Keratinocyte (primary cell): ENCODE measurements around the gene CTXND1. TPM values are rescaled to one million over a fixed set of nuclear protein-coding genes. Genes with fewer than 3 reads are reported as not detected.
A peak's percentile ranks its signal among the peaks of the same experiment; 100 is the strongest.

Source experiments
- DNase-seq: peaks from one replicate; pipeline ENCODE4 v3.0.0-alpha.2; 2011; ENCODE audit warnings: low read depth, missing footprints, low spot score
- FAIRE-seq: peaks from 2 replicates; lab custom pipeline; 2011; peaks lifted over from hg19 to GRCh38; lab: Jason Lieb, UNC
- H2AFZ ChIP-seq: 2 replicates; pipeline ENCODE4 v1.6.0; 2012; ENCODE audit warnings: low read length, control low read depth, inconsistent platforms; ENCODE audit not compliant: control insufficient read depth
- H3K27ac ChIP-seq: 2 replicates; pipeline ENCODE4 v1.5.1; 2011; ENCODE audit warnings: low read length; ENCODE audit not compliant: control insufficient read depth, insufficient read depth
- H3K27me3 ChIP-seq: 3 replicates; pipeline ENCODE4 v1.6.0; 2011; ENCODE audit warnings: low read length; ENCODE audit not compliant: control insufficient read depth, insufficient read depth; ENCODE audit errors: extremely low read depth
- H3K36me3 ChIP-seq, 2 experiments: 2 replicates in 1 of 2; 3 replicates in 1 of 2; pipeline ENCODE4 v1.5.1; 2011; ENCODE audit warnings: low read length in 2 of 2, mild to moderate bottlenecking in 1 of 2; ENCODE audit not compliant: control insufficient read depth in 2 of 2, insufficient read depth in 2 of 2; ENCODE audit errors: extremely low read depth in 1 of 2
- H3K4me1 ChIP-seq: 3 replicates; pipeline ENCODE4 v1.5.1; 2011; ENCODE audit warnings: low read length; ENCODE audit not compliant: control insufficient read depth, insufficient read depth; ENCODE audit errors: extremely low read depth
- H3K4me2 ChIP-seq: 3 replicates; pipeline ENCODE4 v1.6.0; 2011; ENCODE audit warnings: low read depth, low read length; ENCODE audit not compliant: control insufficient read depth, insufficient read depth; ENCODE audit errors: extremely low read depth
- H3K4me3 ChIP-seq, 3 experiments: fragments of 200-600 bp in 1 of 3; sonication (generic) in 1 of 3; 2 replicates in 2 of 3; 3 replicates in 1 of 3; pipeline ENCODE4 v1.5.1; 2011 to 2016; ENCODE audit warnings: low read length in 3 of 3, mild to moderate bottlenecking in 3 of 3, control low read depth in 2 of 3, inconsistent platforms in 1 of 3, low read depth in 1 of 3, mixed read lengths in 1 of 3, mixed run types in 1 of 3, moderate library complexity in 1 of 3; ENCODE audit not compliant: control insufficient read depth in 2 of 3, insufficient read depth in 2 of 3; ENCODE audit errors: extremely low read depth in 1 of 3
- H3K79me2 ChIP-seq: 2 replicates; pipeline ENCODE4 v1.6.0; 2012; ENCODE audit warnings: low read length; ENCODE audit not compliant: control insufficient read depth, insufficient read depth
- H3K9ac ChIP-seq: 3 replicates; pipeline ENCODE4 v1.6.0; 2011; ENCODE audit warnings: low read length; ENCODE audit not compliant: control insufficient read depth, insufficient read depth; ENCODE audit errors: extremely low read depth
- H3K9me1 ChIP-seq: 3 replicates; pipeline ENCODE4 v1.6.0; 2011; ENCODE audit warnings: low read length; ENCODE audit not compliant: control insufficient read depth, insufficient read depth; ENCODE audit errors: extremely low read depth
- H3K9me3 ChIP-seq: 2 replicates; pipeline ENCODE4 v1.5.1; 2012; ENCODE audit warnings: low read depth, low read length; ENCODE audit not compliant: control insufficient read depth
- H4K20me1 ChIP-seq: 3 replicates; pipeline ENCODE4 v1.6.0; 2011; ENCODE audit warnings: low read length; ENCODE audit not compliant: control insufficient read depth, insufficient read depth; ENCODE audit errors: extremely low read depth
- EZH2 ChIP-seq: IDR thresholded peaks from one replicate; pipeline ENCODE4 v1.6.1; 2012; ENCODE audit warnings: inconsistent platforms, mild to moderate bottlenecking, low read length, moderate library complexity
- dilution Hi-C: fragments of 300-500 bp; cut with MboI; formaldehyde crosslinking; loops from one replicate; pipeline ENCODE4 v1.7.0; 2020; ENCODE audit warnings: low sequenced_read_pairs; ENCODE audit not compliant: extremely low pct_ligation_motif_present
- polyA plus RNA-seq, 5 experiments: library from polyadenylated mRNA; depleted of rRNA in 3 of 5; stranded (reverse) in 3 of 5; stranded (forward) in 1 of 5; unstranded in 1 of 5; fragments of >200 nt; gene quantifications; 1 replicate in 1 of 5; 2 replicates in 3 of 5; 3 replicates in 1 of 5; pipeline versions ENCODE4 v1.2.1 to v1.2.3, GENCODE V29; 2011 to 2012; ENCODE audit warnings: missing spikeins in 2 of 5, low read depth in 1 of 5, low replicate concordance in 1 of 5
- TF ChIP-seq, protein P1 (sequence below), 3 experiments: IDR thresholded peaks in 1 of 3; conservative IDR thresholded peaks in 1 of 3; optimal IDR thresholded peaks in 1 of 3; 2 replicates in 2 of 3; 3 replicates in 1 of 3; pipeline versions ENCODE3 to v1.5.1; 2011; ENCODE audit warnings: low read length in 3 of 3, mild to moderate bottlenecking in 3 of 3, moderate library complexity in 2 of 3, control low read depth in 1 of 3, inconsistent platforms in 1 of 3; ENCODE audit not compliant: insufficient read depth in 2 of 3; ENCODE audit errors: extremely low read depth in 1 of 3

Gene CTXND1
- polyA plus RNA-seq, 1 donor (not counting 4 experiments of a cell fraction or from before 2014, with no cell fraction given), result not detected

DNA sequence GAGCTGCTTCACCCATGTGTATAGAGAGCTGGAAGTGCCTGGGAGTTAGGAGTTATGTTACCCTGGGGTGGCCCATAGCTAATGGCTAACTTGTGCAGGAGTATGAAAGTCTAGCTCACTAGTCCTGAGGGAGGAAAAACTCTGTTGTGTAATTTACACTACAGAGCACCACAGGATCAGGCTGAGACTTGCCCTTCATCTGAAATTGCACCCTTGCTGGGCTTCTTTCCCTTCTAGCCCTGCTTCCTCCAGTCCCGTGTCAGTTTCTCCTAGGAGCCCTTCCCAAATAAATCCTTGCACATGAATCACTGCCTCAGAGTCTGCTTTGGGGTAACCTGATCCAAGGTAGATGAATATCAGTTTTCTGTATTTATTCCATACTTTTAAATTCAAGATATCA lies 40.0 kb downstream of the CTXND1 start:
- H2AFZ ChIP-seq, result peak overlapping the region; percentile 31
- no peak overlapping the region for H3K27ac ChIP-seq
- no peak overlapping the region for H3K4me3 ChIP-seq
- H3K4me2 ChIP-seq, result peak overlapping the region; percentile 50
- H3K27me3 ChIP-seq, result no peaks in the 10 kb centered on the region
- TF ChIP-seq, protein P1, sequence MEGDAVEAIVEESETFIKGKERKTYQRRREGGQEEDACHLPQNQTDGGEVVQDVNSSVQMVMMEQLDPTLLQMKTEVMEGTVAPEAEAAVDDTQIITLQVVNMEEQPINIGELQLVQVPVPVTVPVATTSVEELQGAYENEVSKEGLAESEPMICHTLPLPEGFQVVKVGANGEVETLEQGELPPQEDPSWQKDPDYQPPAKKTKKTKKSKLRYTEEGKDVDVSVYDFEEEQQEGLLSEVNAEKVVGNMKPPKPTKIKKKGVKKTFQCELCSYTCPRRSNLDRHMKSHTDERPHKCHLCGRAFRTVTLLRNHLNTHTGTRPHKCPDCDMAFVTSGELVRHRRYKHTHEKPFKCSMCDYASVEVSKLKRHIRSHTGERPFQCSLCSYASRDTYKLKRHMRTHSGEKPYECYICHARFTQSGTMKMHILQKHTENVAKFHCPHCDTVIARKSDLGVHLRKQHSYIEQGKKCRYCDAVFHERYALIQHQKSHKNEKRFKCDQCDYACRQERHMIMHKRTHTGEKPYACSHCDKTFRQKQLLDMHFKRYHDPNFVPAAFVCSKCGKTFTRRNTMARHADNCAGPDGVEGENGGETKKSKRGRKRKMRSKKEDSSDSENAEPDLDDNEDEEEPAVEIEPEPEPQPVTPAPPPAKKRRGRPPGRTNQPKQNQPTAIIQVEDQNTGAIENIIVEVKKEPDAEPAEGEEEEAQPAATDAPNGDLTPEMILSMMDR (optimal IDR thresholded peaks at IDR 0.05 in 1 of 3, IDR thresholded peaks at IDR 0.05 in 1 of 3, conservative IDR thresholded peaks at IDR 0.05 in 1 of 3; ENCODE audit: extremely low read depth in 1 of 3, insufficient read depth in 2 of 3, low read length in 3 of 3), result no peak
- TF ChIP-seq EZH2, result no peak
- no peak overlapping the region for H3K9ac ChIP-seq
- H3K9me1 ChIP-seq, result no peaks in the 10 kb centered on the region
- H3K36me3 ChIP-seq, result no peaks in the 10 kb centered on the region
- no peaks in the 10 kb centered on the region for H3K79me2 ChIP-seq
- DNase-seq (no peak), FAIRE-seq (peak; percentile 93)
- peaks cover 12% of the 10 kb centered on the region for H3K4me1 ChIP-seq
- no peaks in the 10 kb centered on the region for H4K20me1 ChIP-seq
- H3K9me3 ChIP-seq, result no peaks in the 10 kb centered on the region
- dilution Hi-C loops, result no loop called here

DNA sequence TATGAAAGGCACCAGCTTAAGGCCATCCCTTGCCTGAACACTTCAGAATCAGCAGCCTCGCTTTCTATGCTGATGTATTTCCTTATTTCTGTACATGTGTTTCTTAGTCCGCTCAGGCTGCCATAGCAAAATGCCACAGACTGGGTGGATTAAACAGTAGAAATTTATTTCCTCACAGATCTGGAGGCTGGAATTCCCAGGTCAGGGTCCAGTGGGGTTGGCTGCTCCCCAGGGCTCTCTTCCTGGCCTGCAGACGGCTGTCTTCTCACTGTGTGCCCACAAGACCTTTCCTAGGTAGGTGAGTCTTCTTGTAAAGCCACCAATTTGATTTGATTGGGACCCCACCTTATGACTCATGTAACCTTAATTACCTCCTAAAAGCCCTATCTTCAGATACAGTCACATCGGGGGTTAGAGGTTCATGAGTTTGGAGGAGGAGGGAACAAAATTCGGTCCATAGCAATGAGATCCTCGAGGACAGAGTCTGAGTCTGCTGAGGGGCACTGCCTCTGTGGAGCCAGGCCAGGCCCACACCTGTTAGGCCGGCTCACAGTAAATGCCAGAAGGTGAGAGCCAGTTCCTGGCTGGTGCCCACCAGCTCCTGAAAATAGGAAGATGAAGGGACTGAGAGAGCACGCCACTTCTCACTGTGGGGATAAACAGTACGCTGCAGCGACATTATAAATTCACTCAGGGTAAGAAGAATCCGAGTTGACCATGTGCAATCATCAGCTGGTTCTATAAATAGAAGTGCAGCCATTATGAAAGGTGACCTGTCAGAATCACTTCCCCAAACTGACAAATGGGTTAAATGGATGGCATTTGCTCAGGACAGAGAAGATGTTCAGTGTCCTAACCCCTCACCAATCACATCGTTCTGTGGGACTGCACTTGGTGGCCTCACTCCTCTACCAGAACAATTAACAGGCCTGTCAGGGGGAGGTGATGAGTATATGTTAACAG lies 41.1 kb downstream of the CTXND1 start:
- Histone ChIP-seq H4K20me1 (no peaks in the 10 kb centered on the region), H3K4me3 (no peak overlapping the region), H3K27me3 (no peaks in the 10 kb centered on the region), H2AFZ (no peak overlapping the region), H3K4me1 (peaks cover 12% of the 10 kb centered on the region), H3K79me2 (no peaks in the 10 kb centered on the region), H3K9ac (no peak overlapping the region), H3K9me1 (no peaks in the 10 kb centered on the region), H3K4me2 (no peak overlapping the region), H3K27ac (no peak overlapping the region), H3K9me3 (no peaks in the 10 kb centered on the region), H3K36me3 (no peaks in the 10 kb centered on the region)
- dilution Hi-C loops, result no loop called here
- FAIRE-seq (peak; percentile 29), DNase-seq (no peak)
- TF ChIP-seq, protein P1 (optimal IDR thresholded peaks at IDR 0.05 in 1 of 3, IDR thresholded peaks at IDR 0.05 in 1 of 3, conservative IDR thresholded peaks at IDR 0.05 in 1 of 3; ENCODE audit: extremely low read depth in 1 of 3, insufficient read depth in 2 of 3, low read length in 3 of 3), result no peak
- TF ChIP-seq EZH2, result no peak
